Liver (tissue), 9 donors: ENCODE measurements around the gene MRPL54. TPM values are rescaled to one million over a fixed set of nuclear protein-coding genes. Genes with fewer than 3 reads are reported as not detected.

Source experiments
- DNase-seq: peaks from one replicate; pipeline ENCODE4 v3.0.0-alpha.2; 2017; ENCODE audit warnings: low spot score
- H3K27ac ChIP-seq, 2 donors: one replicate each; pipeline ENCODE4 v1.7.0; 2013; ENCODE audit warnings: inconsistent platforms in 2 of 2, low read length in 2 of 2, control low read depth in 1 of 2, low read depth in 1 of 2, mild to moderate bottlenecking in 1 of 2
- H3K27me3 ChIP-seq, 4 donors: one replicate each; pipeline versions ENCODE4 v1.6.1 to v1.7.0; 2013; ENCODE audit warnings: low read length in 3 of 4, inconsistent platforms in 1 of 4, mild to moderate bottlenecking in 1 of 4, moderate library complexity in 1 of 4; ENCODE audit not compliant: control insufficient read depth in 4 of 4, insufficient read depth in 4 of 4
- H3K36me3 ChIP-seq, 4 donors: one replicate each; pipeline versions ENCODE4 v1.6.1 to v1.7.0; 2013; ENCODE audit warnings: low read length in 3 of 4, mild to moderate bottlenecking in 3 of 4, low read depth in 1 of 4, moderate library complexity in 1 of 4; ENCODE audit not compliant: control insufficient read depth in 4 of 4, insufficient read depth in 3 of 4
- H3K4me1 ChIP-seq, 4 donors: one replicate each; pipeline versions ENCODE4 v1.6.1 to v1.7.0; 2013; ENCODE audit warnings: low read length in 3 of 4, mild to moderate bottlenecking in 3 of 4, moderate library complexity in 1 of 4; ENCODE audit not compliant: control insufficient read depth in 4 of 4, insufficient read depth in 4 of 4
- H3K4me3 ChIP-seq, 3 donors: one replicate each; pipeline versions ENCODE4 v1.6.1 to v1.7.0; 2013; ENCODE audit warnings: low read length in 3 of 3, control low read depth in 1 of 3, low read depth in 1 of 3, mild to moderate bottlenecking in 1 of 3
- H3K9ac ChIP-seq, 2 donors: one replicate each; pipeline ENCODE4 v1.7.0; 2013; ENCODE audit warnings: low read length in 2 of 2, mild to moderate bottlenecking in 2 of 2, moderate library complexity in 2 of 2, control low read depth in 1 of 2, low read depth in 1 of 2
- H3K9me3 ChIP-seq, 4 donors: one replicate each; pipeline versions ENCODE4 v1.6.1 to v1.7.0; 2013; ENCODE audit warnings: low read length in 3 of 4; ENCODE audit not compliant: control insufficient read depth in 4 of 4
- EGR1 ChIP-seq, 2 donors: IDR thresholded peaks; 2 replicates each; pipeline ENCODE4 v1.6.1; 2016 to 2018; ENCODE audit warnings: antibody characterized with exemption in 2 of 2, low read depth in 2 of 2
- FOXA1 ChIP-seq: IDR thresholded peaks from 2 replicates; pipeline ENCODE4 v1.6.1; 2016; ENCODE audit warnings: antibody characterized with exemption
- FOXA2 ChIP-seq: IDR thresholded peaks from 2 replicates; pipeline ENCODE4 v1.6.1; 2016; ENCODE audit warnings: antibody characterized with exemption
- GABPA ChIP-seq, 2 donors: IDR thresholded peaks in 1 of 2; conservative IDR thresholded peaks in 1 of 2; 2 replicates each; pipeline ENCODE4 v1.6.1; 2016; ENCODE audit warnings: antibody characterized with exemption in 2 of 2, mild to moderate bottlenecking in 1 of 2, moderate library complexity in 1 of 2
- HNF4A ChIP-seq, 2 donors: conservative IDR thresholded peaks; 2 replicates each; pipeline ENCODE4 v1.6.1; 2016; ENCODE audit warnings: antibody characterized with exemption in 2 of 2, mild to moderate bottlenecking in 2 of 2
- HNF4G ChIP-seq: IDR thresholded peaks from 2 replicates; pipeline ENCODE4 v1.6.1; 2016; ENCODE audit warnings: antibody characterized with exemption
- JUND ChIP-seq, 2 donors: IDR thresholded peaks; 2 replicates each; pipeline ENCODE4 v1.6.1; 2016; ENCODE audit warnings: antibody characterized with exemption in 2 of 2
- NR2F2 ChIP-seq: IDR thresholded peaks from 2 replicates; pipeline ENCODE4 v1.6.1; 2016; ENCODE audit warnings: antibody characterized with exemption
- RAD21 ChIP-seq, 2 donors: IDR thresholded peaks; 2 replicates each; pipeline ENCODE4 v1.6.1; 2016; ENCODE audit warnings: antibody characterized with exemption in 2 of 2, mild to moderate bottlenecking in 2 of 2
- SP1 ChIP-seq: IDR thresholded peaks from 2 replicates; pipeline ENCODE4 v1.6.1; 2018; ENCODE audit warnings: antibody characterized with exemption, mild to moderate bottlenecking
- TAF1 ChIP-seq: conservative IDR thresholded peaks from 2 replicates; pipeline ENCODE4 v1.6.1; 2016; ENCODE audit warnings: antibody characterized with exemption, mild to moderate bottlenecking
- YY1 ChIP-seq: IDR thresholded peaks from 2 replicates; pipeline ENCODE4 v1.6.1; 2016; ENCODE audit warnings: antibody characterized with exemption, mild to moderate bottlenecking
- WGBS: extraction: QIAGEN DNeasy Blood & Tissue Kit; methylation state at CpG from one replicate; pipeline ENCODE4 v1.1.7; 2013; 5-methylcytosine and 5-hydroxymethylcytosine counted together
- polyA plus RNA-seq, 2 donors: library from polyadenylated mRNA; stranded (reverse) in 1 of 2; unstranded in 1 of 2; fragments of 200-250 nt in 1 of 2; fragments of >200 nt in 1 of 2; fragmentation: Nextera tagmentation in 1 of 2; extraction: Ambion mirVana in 1 of 2; gene quantifications; one replicate each; pipeline versions ENCODE4 v1.2.1 to v1.2.3, GENCODE V29; 2013 to 2015
- total RNA-seq, 2 donors: library from RNA; depleted of rRNA; stranded (reverse); fragments of >200 nt; gene quantifications; one replicate each; pipeline ENCODE4 v1.2.3, GENCODE V29; 2014
- TF ChIP-seq, protein P1 (sequence below): IDR thresholded peaks from 2 replicates; pipeline ENCODE4 v1.6.1; 2016; ENCODE audit warnings: antibody characterized with exemption
- TF ChIP-seq, protein P2 (sequence below): fragments of 150-350 bp; IDR thresholded peaks from 2 replicates; pipeline ENCODE4 v1.5.1; 2017; ENCODE audit warnings: improper control_type of control experiment, low read depth, low read length; ENCODE audit not compliant: missing input control
- TF ChIP-seq, protein P3 (sequence below): IDR thresholded peaks from 2 replicates; pipeline ENCODE4 v1.6.1; 2016; ENCODE audit warnings: antibody characterized with exemption
- TF ChIP-seq, protein P4 (sequence below): IDR thresholded peaks from 2 replicates; pipeline ENCODE4 v1.6.1; 2016; ENCODE audit warnings: antibody characterized with exemption
- TF ChIP-seq, protein P5 (sequence below): IDR thresholded peaks from 2 replicates; pipeline ENCODE4 v1.6.1; 2016; ENCODE audit warnings: antibody characterized with exemption, mild to moderate bottlenecking
- donor health status: healthy.
- donor health status: healthy.
- donor health status: healthy.
- donor health status: healthy.
- donor health status: healthy.

MRPL54 gene
- total and polyA plus RNA-seq, 4 donors = 25.1 to 109 (median 42.9) TPM

DNA sequence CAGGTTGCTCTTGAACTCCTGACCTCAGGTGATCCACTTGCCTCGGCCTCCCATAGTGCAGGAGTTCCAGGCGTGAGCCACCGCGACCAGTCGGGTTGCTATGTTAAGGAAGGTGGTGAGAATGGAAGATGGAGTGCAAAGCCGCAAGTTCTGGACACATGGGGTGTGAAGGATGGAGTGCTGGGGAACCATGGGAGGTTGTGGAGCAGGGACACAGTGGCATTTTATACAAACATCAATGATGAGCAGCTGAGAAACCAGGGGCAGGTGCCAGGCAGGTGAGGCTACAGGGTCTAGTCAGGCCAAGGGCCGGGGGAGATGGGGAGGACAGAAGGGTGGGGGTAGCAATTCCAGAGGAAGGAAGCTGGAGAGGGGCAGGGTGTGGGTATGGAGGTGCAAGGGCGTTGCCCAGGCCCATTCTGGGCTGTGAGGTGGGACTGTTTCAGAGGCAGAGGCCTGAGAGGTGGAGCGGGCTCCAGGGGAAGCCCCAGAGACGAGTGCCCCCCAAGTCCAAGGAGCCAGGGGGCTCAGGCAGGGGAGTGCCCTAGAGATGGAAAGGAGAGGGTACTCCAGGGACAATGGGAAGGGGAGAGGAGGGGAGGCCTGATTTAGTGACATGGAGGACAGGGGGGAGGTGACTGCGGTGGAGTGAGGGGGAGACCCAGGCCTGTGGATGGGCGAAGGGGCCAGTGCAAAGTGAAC is 11.5 kb downstream of the MRPL54 start (continued):
- TF ChIP-seq GABPA (IDR thresholded peaks at IDR 0.05 in 1 of 2, conservative IDR thresholded peaks at IDR 0.05 in 1 of 2) (no peak), TAF1 (no peak), HNF4A (conservative IDR thresholded peaks at IDR 0.05) (no peak), EGR1 (IDR thresholded peaks at IDR 0.05; ENCODE audit: low read depth in 2 of 2) (no peak)

DNA sequence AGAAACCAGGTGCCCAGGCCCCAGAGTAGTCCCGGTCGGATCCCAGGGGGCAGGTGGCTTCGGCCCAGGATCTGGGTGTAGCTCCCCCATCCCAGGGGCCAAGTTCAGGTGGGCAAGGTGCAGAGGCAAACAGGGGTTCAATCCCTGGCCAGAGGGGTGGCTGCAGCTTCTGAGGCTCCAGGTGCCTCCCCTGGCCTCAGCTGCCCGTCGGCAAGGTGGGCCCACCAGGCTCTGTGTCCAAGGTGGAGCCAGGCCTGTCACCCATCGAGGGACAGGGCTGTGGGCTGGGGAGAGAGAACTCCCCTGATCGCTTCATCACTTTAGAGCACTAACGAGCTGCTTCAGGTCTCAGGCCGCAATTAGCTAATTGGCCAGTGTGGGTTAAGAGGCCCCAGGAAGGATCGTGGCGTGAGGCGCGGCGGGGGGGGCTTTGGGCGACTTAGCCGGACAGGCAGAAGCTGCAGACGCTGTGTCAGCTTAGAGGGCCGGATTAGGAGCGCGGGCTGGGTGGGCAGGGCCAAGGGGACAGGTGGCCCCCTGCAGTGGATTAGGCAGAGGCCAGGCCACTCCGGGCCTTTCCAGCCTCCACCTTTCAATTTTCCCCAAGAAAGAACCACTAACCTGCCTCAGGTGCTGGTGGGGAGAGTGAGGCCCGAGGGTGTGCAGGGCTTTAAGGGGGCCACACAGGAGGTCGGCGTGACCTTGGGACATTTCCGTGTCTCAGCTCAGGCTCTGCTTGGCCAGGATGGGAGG is 12.3 kb downstream of the MRPL54 start:
- Histone ChIP-seq H3K4me3 (no peak overlapping the region), H3K36me3 (peaks cover 0 to 2% (median under 1%) of the 10 kb centered on the region in 4 donors), H3K9ac (no peak overlapping the region), H3K9me3 (no peaks in the 10 kb centered on the region), H3K27ac (no peak overlapping the region), H3K27me3 (no peaks in the 10 kb centered on the region), H3K4me1 (no peaks in the 10 kb centered on the region)
- TF ChIP-seq RAD21 (IDR thresholded peaks at IDR 0.05) (no peak), NR2F2 (no peak), SP1 (no peak), FOXA1 (no peak), HNF4A (conservative IDR thresholded peaks at IDR 0.05) (no peak), HNF4G (no peak), FOXA2 (no peak)
- TF ChIP-seq, protein P1, sequence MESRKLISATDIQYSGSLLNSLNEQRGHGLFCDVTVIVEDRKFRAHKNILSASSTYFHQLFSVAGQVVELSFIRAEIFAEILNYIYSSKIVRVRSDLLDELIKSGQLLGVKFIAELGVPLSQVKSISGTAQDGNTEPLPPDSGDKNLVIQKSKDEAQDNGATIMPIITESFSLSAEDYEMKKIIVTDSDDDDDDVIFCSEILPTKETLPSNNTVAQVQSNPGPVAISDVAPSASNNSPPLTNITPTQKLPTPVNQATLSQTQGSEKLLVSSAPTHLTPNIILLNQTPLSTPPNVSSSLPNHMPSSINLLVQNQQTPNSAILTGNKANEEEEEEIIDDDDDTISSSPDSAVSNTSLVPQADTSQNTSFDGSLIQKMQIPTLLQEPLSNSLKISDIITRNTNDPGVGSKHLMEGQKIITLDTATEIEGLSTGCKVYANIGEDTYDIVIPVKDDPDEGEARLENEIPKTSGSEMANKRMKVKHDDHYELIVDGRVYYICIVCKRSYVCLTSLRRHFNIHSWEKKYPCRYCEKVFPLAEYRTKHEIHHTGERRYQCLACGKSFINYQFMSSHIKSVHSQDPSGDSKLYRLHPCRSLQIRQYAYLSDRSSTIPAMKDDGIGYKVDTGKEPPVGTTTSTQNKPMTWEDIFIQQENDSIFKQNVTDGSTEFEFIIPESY = no peak
- TF ChIP-seq, protein P2, sequence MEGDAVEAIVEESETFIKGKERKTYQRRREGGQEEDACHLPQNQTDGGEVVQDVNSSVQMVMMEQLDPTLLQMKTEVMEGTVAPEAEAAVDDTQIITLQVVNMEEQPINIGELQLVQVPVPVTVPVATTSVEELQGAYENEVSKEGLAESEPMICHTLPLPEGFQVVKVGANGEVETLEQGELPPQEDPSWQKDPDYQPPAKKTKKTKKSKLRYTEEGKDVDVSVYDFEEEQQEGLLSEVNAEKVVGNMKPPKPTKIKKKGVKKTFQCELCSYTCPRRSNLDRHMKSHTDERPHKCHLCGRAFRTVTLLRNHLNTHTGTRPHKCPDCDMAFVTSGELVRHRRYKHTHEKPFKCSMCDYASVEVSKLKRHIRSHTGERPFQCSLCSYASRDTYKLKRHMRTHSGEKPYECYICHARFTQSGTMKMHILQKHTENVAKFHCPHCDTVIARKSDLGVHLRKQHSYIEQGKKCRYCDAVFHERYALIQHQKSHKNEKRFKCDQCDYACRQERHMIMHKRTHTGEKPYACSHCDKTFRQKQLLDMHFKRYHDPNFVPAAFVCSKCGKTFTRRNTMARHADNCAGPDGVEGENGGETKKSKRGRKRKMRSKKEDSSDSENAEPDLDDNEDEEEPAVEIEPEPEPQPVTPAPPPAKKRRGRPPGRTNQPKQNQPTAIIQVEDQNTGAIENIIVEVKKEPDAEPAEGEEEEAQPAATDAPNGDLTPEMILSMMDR = no peak
- WGBS = 79% methylated on average over 25 of the region's 25 CpGs
- no peak for DNase-seq

DNA sequence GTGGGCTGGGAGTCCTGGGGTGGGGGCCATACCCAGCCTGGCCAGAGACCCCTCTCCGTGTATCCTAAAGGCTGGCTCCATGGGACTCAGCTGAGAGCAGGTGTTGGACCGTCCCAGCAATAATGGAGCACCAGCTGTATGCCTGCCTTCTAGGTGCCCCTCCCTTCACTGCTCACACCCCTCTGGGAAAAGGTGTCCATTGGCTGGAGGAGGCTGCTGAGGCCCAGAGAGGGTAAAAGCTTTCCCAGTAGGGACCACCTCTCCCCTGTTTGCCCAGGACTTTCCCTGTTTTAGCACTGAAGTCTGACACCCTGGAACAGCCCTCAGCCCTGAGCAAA is 12.9 kb downstream of the MRPL54 start:
- no peak for DNase-seq
- H3K9me3 ChIP-seq = no peaks in the 10 kb centered on the region
- WGBS = 77% methylated on average over 2 of the region's 2 CpGs

More for the DNA sequence above, 12.9 kb downstream of the MRPL54 start:
- no peaks in the 10 kb centered on the region for H3K27me3 ChIP-seq
- H3K36me3 ChIP-seq = no peaks in the 10 kb centered on the region
- no peak overlapping the region for H3K27ac ChIP-seq
- TF ChIP-seq SP1 = no peak
- TF ChIP-seq FOXA1 = no peak
- TF ChIP-seq HNF4G = no peak
- no peak for TF ChIP-seq GABPA (IDR thresholded peaks at IDR 0.05 in 1 of 2, conservative IDR thresholded peaks at IDR 0.05 in 1 of 2)
- TF ChIP-seq JUND (IDR thresholded peaks at IDR 0.05) = no peak
- TF ChIP-seq TAF1 = no peak
- TF ChIP-seq, protein P3, sequence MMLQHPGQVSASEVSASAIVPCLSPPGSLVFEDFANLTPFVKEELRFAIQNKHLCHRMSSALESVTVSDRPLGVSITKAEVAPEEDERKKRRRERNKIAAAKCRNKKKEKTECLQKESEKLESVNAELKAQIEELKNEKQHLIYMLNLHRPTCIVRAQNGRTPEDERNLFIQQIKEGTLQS = no peak
- no peak for TF ChIP-seq YY1
- TF ChIP-seq, protein P4, sequence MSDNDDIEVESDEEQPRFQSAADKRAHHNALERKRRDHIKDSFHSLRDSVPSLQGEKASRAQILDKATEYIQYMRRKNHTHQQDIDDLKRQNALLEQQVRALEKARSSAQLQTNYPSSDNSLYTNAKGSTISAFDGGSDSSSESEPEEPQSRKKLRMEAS = no peak
- TF ChIP-seq FOXA2 = no peak
- no peak for TF ChIP-seq EGR1 (IDR thresholded peaks at IDR 0.05; ENCODE audit: low read depth in 2 of 2)
- TF ChIP-seq, protein P5, sequence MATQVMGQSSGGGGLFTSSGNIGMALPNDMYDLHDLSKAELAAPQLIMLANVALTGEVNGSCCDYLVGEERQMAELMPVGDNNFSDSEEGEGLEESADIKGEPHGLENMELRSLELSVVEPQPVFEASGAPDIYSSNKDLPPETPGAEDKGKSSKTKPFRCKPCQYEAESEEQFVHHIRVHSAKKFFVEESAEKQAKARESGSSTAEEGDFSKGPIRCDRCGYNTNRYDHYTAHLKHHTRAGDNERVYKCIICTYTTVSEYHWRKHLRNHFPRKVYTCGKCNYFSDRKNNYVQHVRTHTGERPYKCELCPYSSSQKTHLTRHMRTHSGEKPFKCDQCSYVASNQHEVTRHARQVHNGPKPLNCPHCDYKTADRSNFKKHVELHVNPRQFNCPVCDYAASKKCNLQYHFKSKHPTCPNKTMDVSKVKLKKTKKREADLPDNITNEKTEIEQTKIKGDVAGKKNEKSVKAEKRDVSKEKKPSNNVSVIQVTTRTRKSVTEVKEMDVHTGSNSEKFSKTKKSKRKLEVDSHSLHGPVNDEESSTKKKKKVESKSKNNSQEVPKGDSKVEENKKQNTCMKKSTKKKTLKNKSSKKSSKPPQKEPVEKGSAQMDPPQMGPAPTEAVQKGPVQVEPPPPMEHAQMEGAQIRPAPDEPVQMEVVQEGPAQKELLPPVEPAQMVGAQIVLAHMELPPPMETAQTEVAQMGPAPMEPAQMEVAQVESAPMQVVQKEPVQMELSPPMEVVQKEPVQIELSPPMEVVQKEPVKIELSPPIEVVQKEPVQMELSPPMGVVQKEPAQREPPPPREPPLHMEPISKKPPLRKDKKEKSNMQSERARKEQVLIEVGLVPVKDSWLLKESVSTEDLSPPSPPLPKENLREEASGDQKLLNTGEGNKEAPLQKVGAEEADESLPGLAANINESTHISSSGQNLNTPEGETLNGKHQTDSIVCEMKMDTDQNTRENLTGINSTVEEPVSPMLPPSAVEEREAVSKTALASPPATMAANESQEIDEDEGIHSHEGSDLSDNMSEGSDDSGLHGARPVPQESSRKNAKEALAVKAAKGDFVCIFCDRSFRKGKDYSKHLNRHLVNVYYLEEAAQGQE = no peak
- no peak overlapping the region for H3K4me3 ChIP-seq
- no peaks in the 10 kb centered on the region for H3K4me1 ChIP-seq
- H3K9ac ChIP-seq = no peak overlapping the region
